ENCODE results near the gene RIMBP2.

RIMBP2 gene

GRCh38 chr12:130441771-130442760 is 274.0 kb downstream of the RIMBP2 start:
- no peak for TF ChIP-seq ZNF555 (tag by site-specific recombination; conservative IDR thresholded peaks at IDR 0.05)
- H3K4me3 ChIP-seq (ENCODE audit: low read depth, low read length), result no peak overlapping the region
- no peaks in the 10 kb centered on the region for H3K36me3 ChIP-seq (ENCODE audit: control insufficient read depth in 2 of 2, insufficient read depth in 1 of 2, low read length in 2 of 2)
- CTCF ChIA-PET, result no interaction called here
- no peak overlapping the region for H3K27ac ChIP-seq (ENCODE audit: extremely low read depth, low read depth, low read length)
- POLR2A ChIA-PET, result no interaction called here
- H3K4me1 ChIP-seq (ENCODE audit: control insufficient read depth, insufficient read depth, low read length), result no peaks in the 10 kb centered on the region
- no peaks in the 10 kb centered on the region for H3K9me3 ChIP-seq (ENCODE audit: control insufficient read depth, insufficient read depth, low read depth, low read length)

- Histone ChIP-seq H3K4me3 (ENCODE audit: low read depth, low read length) (no peak overlapping the region), H3K4me1 (ENCODE audit: control insufficient read depth, insufficient read depth, low read length) (no peaks in the 10 kb centered on the region), H3K36me3 (ENCODE audit: control insufficient read depth in 2 of 2, insufficient read depth in 1 of 2, low read length in 2 of 2) (no peaks in the 10 kb centered on the region), H3K27ac (ENCODE audit: extremely low read depth, low read depth, low read length) (no peak overlapping the region), H3K9me3 (ENCODE audit: control insufficient read depth, insufficient read depth, low read depth, low read length) (no peaks in the 10 kb centered on the region)
- no peak for TF ChIP-seq ZNF18 (tag by site-specific recombination; IDR thresholded peaks at IDR 0.05)
- TF ChIP-seq ZNF776 (tag by site-specific recombination; IDR thresholded peaks at IDR 0.05; ENCODE audit: borderline replicate concordance), result no peak
- TF ChIP-seq ZFP69B (tag by site-specific recombination; IDR thresholded peaks at IDR 0.05), result no peak
- TF ChIP-seq, protein P1, sequence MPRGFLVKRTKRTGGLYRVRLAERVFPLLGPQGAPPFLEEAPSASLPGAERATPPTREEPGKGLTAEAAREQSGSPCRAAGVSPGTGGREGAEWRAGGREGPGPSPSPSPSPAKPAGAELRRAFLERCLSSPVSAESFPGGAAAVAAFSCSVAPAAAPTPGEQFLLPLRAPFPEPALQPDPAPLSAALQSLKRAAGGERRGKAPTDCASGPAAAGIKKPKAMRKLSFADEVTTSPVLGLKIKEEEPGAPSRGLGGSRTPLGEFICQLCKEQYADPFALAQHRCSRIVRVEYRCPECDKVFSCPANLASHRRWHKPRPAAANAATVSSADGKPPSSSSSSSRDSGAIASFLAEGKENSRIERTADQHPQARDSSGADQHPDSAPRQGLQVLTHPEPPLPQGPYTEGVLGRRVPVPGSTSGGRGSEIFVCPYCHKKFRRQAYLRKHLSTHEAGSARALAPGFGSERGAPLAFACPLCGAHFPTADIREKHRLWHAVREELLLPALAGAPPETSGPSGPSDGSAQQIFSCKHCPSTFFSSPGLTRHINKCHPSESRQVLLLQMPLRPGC (tag by site-specific recombination; IDR thresholded peaks at IDR 0.05), result no peak
- no peak for TF ChIP-seq ZNF132 (tag by site-specific recombination; IDR thresholded peaks at IDR 0.05; ENCODE audit: borderline replicate concordance)
- no peak for TF ChIP-seq ZNF518A (tag by site-specific recombination; conservative IDR thresholded peaks at IDR 0.05; ENCODE audit: low read depth)
- no peak for TF ChIP-seq OVOL3 (tag by site-specific recombination; IDR thresholded peaks at IDR 0.05)
- no peak for TF ChIP-seq ZBTB11 (tag by site-specific recombination; conservative IDR thresholded peaks at IDR 0.05; ENCODE audit: low read depth)
- no peak for TF ChIP-seq ZNF426 (tag by site-specific recombination; IDR thresholded peaks at IDR 0.05)
- TF ChIP-seq BCL11A (tag by site-specific recombination; IDR thresholded peaks at IDR 0.05; ENCODE audit: low read depth), result no peak
- no peak for TF ChIP-seq ZNF423 (tag by site-specific recombination; IDR thresholded peaks at IDR 0.05)
- TF ChIP-seq GLIS1 (tag by site-specific recombination; IDR thresholded peaks at IDR 0.05), result no peak
- TF ChIP-seq ZNF404 (tag by site-specific recombination; IDR thresholded peaks at IDR 0.05), result no peak
- TF ChIP-seq SALL2 (tag by site-specific recombination; IDR thresholded peaks at IDR 0.05; ENCODE audit: borderline replicate concordance), result no peak
- TF ChIP-seq ZFP41 (tag by site-specific recombination; IDR thresholded peaks at IDR 0.05; ENCODE audit: borderline replicate concordance), result no peak
- no peak for TF ChIP-seq ZSCAN23 (tag by site-specific recombination; IDR thresholded peaks at IDR 0.05)
- TF ChIP-seq, protein P2, sequence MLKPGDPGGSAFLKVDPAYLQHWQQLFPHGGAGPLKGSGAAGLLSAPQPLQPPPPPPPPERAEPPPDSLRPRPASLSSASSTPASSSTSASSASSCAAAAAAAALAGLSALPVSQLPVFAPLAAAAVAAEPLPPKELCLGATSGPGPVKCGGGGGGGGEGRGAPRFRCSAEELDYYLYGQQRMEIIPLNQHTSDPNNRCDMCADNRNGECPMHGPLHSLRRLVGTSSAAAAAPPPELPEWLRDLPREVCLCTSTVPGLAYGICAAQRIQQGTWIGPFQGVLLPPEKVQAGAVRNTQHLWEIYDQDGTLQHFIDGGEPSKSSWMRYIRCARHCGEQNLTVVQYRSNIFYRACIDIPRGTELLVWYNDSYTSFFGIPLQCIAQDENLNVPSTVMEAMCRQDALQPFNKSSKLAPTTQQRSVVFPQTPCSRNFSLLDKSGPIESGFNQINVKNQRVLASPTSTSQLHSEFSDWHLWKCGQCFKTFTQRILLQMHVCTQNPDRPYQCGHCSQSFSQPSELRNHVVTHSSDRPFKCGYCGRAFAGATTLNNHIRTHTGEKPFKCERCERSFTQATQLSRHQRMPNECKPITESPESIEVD (tag by site-specific recombination; IDR thresholded peaks at IDR 0.05), result no peak
- CTCF ChIA-PET, result no interaction called here
- POLR2A ChIA-PET, result no interaction called here
These were observed 275.6 kb downstream of the RIMBP2 start for GRCh38 chr12:130440411-130441080.

Measured in HEK293 (cell line).